Caco-2 (cell line): ENCODE measurements around the gene OMA1. TPM values are rescaled to one million over a fixed set of nuclear protein-coding genes. Genes with fewer than 3 reads are reported as not detected.

Experiments
- BruUV-seq: library from RNA; stranded (reverse); fragments of 400-500 nt; replicated peaks from 2 replicates; lab custom pipeline; 2021; lab: Mats Ljungman, UMichigan
- CTCF ChIA-PET: fragments of 300-600 bp; sonication (Branson Sonifier 250); formaldehyde crosslinking; loops from one replicate; lab custom pipeline; 2022; ENCODE audit warnings: antibody characterized with exemption; lab: Charles Lee
- POLR2A ChIA-PET: fragments of 300-600 bp; sonication (Branson Sonifier 250); formaldehyde crosslinking; loops from one replicate; lab custom pipeline; 2022; ENCODE audit warnings: antibody characterized with exemption; lab: Charles Lee
- DNase-seq, 2 experiments: peaks; one replicate each; pipeline versions ENCODE4 v3.0.0 to v3.0.0-alpha.2; 2020 to 2022
- H3K27me3 ChIP-seq: replicated peaks from 2 replicates; pipeline ENCODE4 v1.6.0; 2011; ENCODE audit warnings: low read length; ENCODE audit not compliant: control insufficient read depth, insufficient read depth
- H3K36me3 ChIP-seq: 2 replicates; pipeline ENCODE4 v1.5.1; 2011; ENCODE audit warnings: low read length; ENCODE audit not compliant: control insufficient read depth, insufficient read depth
- H3K4me1 ChIP-seq: fragments of 250-450 bp; sonication (Bioruptor Pico); 2 replicates; pipeline ENCODE4 v1.5.1; 2020; ENCODE audit warnings: mild to moderate bottlenecking
- H3K4me3 ChIP-seq: 2 replicates; pipeline ENCODE4 v1.5.1; 2011; ENCODE audit warnings: low read depth, mild to moderate bottlenecking, control low read depth, low read length
- H3K9me3 ChIP-seq: fragments of 250-450 bp; sonication (Bioruptor Pico); 2 replicates; pipeline ENCODE4 v1.5.1; 2020; ENCODE audit warnings: mild to moderate bottlenecking, moderate library complexity
- H3K27ac Mint-ChIP-seq: one replicate; pipeline ENCODE4 v1.8.0; 2022; ENCODE audit warnings: mixed read lengths; ENCODE audit not compliant: unreplicated experiment
- H3K27me3 Mint-ChIP-seq: one replicate; pipeline ENCODE4 v1.8.0; 2022; ENCODE audit warnings: mixed read lengths; ENCODE audit not compliant: insufficient read depth, unreplicated experiment
- H3K36me3 Mint-ChIP-seq: one replicate; pipeline ENCODE4 v1.8.0; 2022; ENCODE audit warnings: mild to moderate bottlenecking, mixed read lengths; ENCODE audit not compliant: insufficient read depth, unreplicated experiment
- H3K4me1 Mint-ChIP-seq: one replicate; pipeline ENCODE4 v1.8.0; 2022; ENCODE audit warnings: low read depth, mixed read lengths; ENCODE audit not compliant: unreplicated experiment
- H3K4me3 Mint-ChIP-seq: one replicate; pipeline ENCODE4 v1.8.0; 2022; ENCODE audit warnings: mild to moderate bottlenecking, moderate library complexity, mixed read lengths; ENCODE audit not compliant: unreplicated experiment
- H3K9me3 Mint-ChIP-seq: one replicate; pipeline ENCODE4 v1.8.0; 2022; ENCODE audit warnings: mixed read lengths; ENCODE audit not compliant: unreplicated experiment
- intact Hi-C: fragments of 100-400 bp; cut with micrococcal nuclease; formaldehyde crosslinking; loops from one replicate; pipeline ENCODE4 v1.10.0; 2022; ENCODE audit not compliant: unreplicated experiment
- total RNA-seq: library from RNA; stranded (reverse); gene quantifications from 2 replicates; pipeline ENCODE4 v1.2.3, GENCODE V29; 2022
- TF ChIP-seq, protein P1 (sequence below), 2 experiments: fragments of 200-600 bp in 1 of 2; IDR thresholded peaks; 1 replicate in 1 of 2; 2 replicates in 1 of 2; pipeline versions ENCODE4 v1.5.1 to v1.8.0; 2011 to 2022; ENCODE audit warnings: antibody characterized with exemption in 1 of 2, control low read depth in 1 of 2, inconsistent platforms in 1 of 2, low read depth in 1 of 2, low read length in 1 of 2, mild to moderate bottlenecking in 1 of 2, moderate library complexity in 1 of 2; ENCODE audit not compliant: insufficient read depth in 1 of 2, severe bottlenecking in 1 of 2, unreplicated experiment in 1 of 2

The OMA1 gene
- total RNA-seq, 1 experiment from 2014 or later, result 6.9 TPM

DNA sequence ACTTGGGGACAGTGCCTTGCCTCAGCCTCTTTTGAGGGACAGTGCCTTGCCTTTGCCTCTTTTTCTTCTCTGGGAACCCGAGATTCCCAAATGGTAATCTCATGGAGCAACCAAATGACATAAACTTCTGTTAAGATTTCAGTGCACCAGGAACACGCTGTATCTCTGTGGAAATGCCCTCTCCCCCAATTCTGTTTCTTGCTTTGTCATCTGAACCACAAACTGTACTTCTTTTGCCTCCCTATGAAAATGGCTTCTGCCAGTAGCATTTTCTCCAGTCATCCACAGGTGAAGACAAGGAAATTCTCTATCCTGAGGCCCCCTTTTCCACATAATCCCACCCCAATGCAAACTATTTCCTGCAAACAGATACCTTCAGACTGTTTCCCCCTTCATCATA is 66.3 kb downstream of the OMA1 start:
- DNase-seq, result no peak
- TF ChIP-seq, protein P1, sequence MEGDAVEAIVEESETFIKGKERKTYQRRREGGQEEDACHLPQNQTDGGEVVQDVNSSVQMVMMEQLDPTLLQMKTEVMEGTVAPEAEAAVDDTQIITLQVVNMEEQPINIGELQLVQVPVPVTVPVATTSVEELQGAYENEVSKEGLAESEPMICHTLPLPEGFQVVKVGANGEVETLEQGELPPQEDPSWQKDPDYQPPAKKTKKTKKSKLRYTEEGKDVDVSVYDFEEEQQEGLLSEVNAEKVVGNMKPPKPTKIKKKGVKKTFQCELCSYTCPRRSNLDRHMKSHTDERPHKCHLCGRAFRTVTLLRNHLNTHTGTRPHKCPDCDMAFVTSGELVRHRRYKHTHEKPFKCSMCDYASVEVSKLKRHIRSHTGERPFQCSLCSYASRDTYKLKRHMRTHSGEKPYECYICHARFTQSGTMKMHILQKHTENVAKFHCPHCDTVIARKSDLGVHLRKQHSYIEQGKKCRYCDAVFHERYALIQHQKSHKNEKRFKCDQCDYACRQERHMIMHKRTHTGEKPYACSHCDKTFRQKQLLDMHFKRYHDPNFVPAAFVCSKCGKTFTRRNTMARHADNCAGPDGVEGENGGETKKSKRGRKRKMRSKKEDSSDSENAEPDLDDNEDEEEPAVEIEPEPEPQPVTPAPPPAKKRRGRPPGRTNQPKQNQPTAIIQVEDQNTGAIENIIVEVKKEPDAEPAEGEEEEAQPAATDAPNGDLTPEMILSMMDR (IDR thresholded peaks at IDR 0.05; ENCODE audit: insufficient read depth in 1 of 2, low read depth in 1 of 2, low read length in 1 of 2, severe bottlenecking in 1 of 2, unreplicated experiment in 1 of 2), result no peak
- Histone ChIP-seq H3K36me3 (no peaks in the 10 kb centered on the region), H3K4me3 (no peak overlapping the region), H3K27me3 (no peaks in the 10 kb centered on the region), H3K4me1 (no peaks in the 10 kb centered on the region), H3K9me3 (no peaks in the 10 kb centered on the region)
- Mint-ChIP-seq H3K27ac (no peak overlapping the region), H3K4me3 (no peak overlapping the region), H3K4me1 (no peaks in the 10 kb centered on the region), H3K36me3 (no peaks in the 10 kb centered on the region), H3K9me3 (no peaks in the 10 kb centered on the region), H3K27me3 (no peaks in the 10 kb centered on the region)
- CTCF ChIA-PET, result no interaction called here
- no TSS peak for BruUV-seq
- intact Hi-C loops, result no loop called here
- POLR2A ChIA-PET, result no interaction called here

DNA sequence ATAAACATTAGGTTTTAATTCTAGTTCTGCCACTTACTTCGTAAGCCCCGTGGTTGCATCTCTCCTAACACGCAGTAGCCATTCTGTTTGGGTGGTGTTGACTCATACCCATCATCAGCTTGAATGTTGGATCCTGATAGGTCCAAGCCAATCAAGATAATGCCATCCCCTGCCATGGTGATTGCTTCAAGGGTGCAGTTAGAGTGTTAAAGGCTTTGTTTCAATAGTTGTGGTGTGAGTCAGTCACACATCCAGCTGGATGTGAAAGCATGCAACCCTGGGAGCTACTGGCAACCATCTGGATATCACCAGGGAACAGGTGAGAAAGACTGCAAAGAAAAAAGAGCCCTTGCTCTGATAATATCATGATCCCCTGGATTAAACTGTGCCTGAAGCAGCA is 69.1 kb downstream of the OMA1 start:
- H3K36me3 Mint-ChIP-seq, result no peaks in the 10 kb centered on the region
- no peaks in the 10 kb centered on the region for H3K9me3 Mint-ChIP-seq
- intact Hi-C loops, result no loop called here
- H3K4me3 ChIP-seq, result no peak overlapping the region
- DNase-seq, result no peak
- no peaks in the 10 kb centered on the region for H3K27me3 Mint-ChIP-seq
- no peaks in the 10 kb centered on the region for H3K9me3 ChIP-seq
- no TSS peak for BruUV-seq
- H3K4me3 Mint-ChIP-seq, result no peak overlapping the region
- no peaks in the 10 kb centered on the region for H3K4me1 Mint-ChIP-seq
- no peaks in the 10 kb centered on the region for H3K36me3 ChIP-seq
- H3K27me3 ChIP-seq, result no peaks in the 10 kb centered on the region
- CTCF ChIA-PET, result no interaction called here
- H3K4me1 ChIP-seq, result no peaks in the 10 kb centered on the region
- TF ChIP-seq, protein P1 (IDR thresholded peaks at IDR 0.05; ENCODE audit: insufficient read depth in 1 of 2, low read depth in 1 of 2, low read length in 1 of 2, severe bottlenecking in 1 of 2, unreplicated experiment in 1 of 2), result no peak
- POLR2A ChIA-PET, result no interaction called here
- H3K27ac Mint-ChIP-seq, result no peak overlapping the region

DNA sequence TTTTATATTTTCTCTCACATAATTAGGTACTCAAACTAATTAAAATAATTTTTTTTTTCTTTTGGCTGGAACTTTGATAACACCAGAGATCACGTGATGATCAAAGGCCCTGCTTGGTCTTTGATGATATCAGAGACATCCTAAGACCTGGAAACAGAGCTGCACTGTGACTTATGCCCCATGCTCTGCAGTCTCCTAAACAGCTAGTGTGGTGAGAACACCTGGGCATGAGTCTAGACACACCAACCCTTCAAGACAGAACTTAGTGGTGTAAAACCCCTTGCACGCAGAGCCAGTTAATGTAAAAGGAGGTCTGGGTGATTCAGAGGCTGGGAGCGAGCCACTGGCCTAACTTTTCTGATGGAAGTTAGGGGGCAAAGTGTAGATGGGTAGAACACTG is 70.3 kb downstream of the OMA1 start:
- POLR2A ChIA-PET, result no interaction called here
- Mint-ChIP-seq H3K9me3 (no peaks in the 10 kb centered on the region), H3K4me3 (no peak overlapping the region), H3K27ac (no peak overlapping the region), H3K4me1 (no peaks in the 10 kb centered on the region), H3K27me3 (no peaks in the 10 kb centered on the region), H3K36me3 (no peaks in the 10 kb centered on the region)
- intact Hi-C loops, result no loop called here
- H3K36me3 ChIP-seq, result no peaks in the 10 kb centered on the region
- no TSS peak for BruUV-seq
- DNase-seq, result no peak
- TF ChIP-seq, protein P1 (IDR thresholded peaks at IDR 0.05; ENCODE audit: insufficient read depth in 1 of 2, low read depth in 1 of 2, low read length in 1 of 2, severe bottlenecking in 1 of 2, unreplicated experiment in 1 of 2), result no peak
- H3K4me1 ChIP-seq, result no peaks in the 10 kb centered on the region
- H3K4me3 ChIP-seq, result no peak overlapping the region
- CTCF ChIA-PET, result no interaction called here
- no peaks in the 10 kb centered on the region for H3K27me3 ChIP-seq
- no peaks in the 10 kb centered on the region for H3K9me3 ChIP-seq
